Esophagus squamous epithelium (tissue), 5 donors: ENCODE data around the gene CTSD. TPM values are rescaled to one million over a fixed set of nuclear protein-coding genes. Genes with fewer than 3 reads are reported as not detected.

Experiments
- DNase-seq: peaks from one replicate; lab custom pipeline; 2025; lab: John Stamatoyannopoulos, UW
- H3K27ac ChIP-seq, 4 donors: fragments of 200-600 bp; sonication (generic); one replicate each; pipeline ENCODE4 v1.5.1; 2016 to 2019; ENCODE audit warnings: mild to moderate bottlenecking in 1 of 4
- H3K27me3 ChIP-seq, 4 donors: fragments of 200-600 bp; sonication (generic); 1 replicate in 3 of 4; 2 replicates in 1 of 4; pipeline versions ENCODE4 v1.5.1 to v1.6.0; 2017 to 2021; ENCODE audit warnings: antibody characterized with exemption in 1 of 4
- H3K36me3 ChIP-seq, 3 donors: fragments of 200-600 bp; sonication (generic); one replicate each; pipeline ENCODE4 v1.5.1; 2016 to 2019
- H3K4me1 ChIP-seq, 3 donors: fragments of 200-600 bp; sonication (generic); one replicate each; pipeline ENCODE4 v1.5.1; 2017 to 2019
- H3K4me3 ChIP-seq, 4 donors: fragments of 200-600 bp; sonication (generic); 1 replicate in 3 of 4; 2 replicates in 1 of 4; pipeline ENCODE4 v1.5.1; 2016 to 2019; ENCODE audit warnings: mild to moderate bottlenecking in 2 of 4, moderate library complexity in 1 of 4
- H3K9me3 ChIP-seq, 3 donors: fragments of 200-600 bp; sonication (generic); one replicate each; pipeline ENCODE4 v1.5.1; 2016 to 2019
- CTCF ChIP-seq, 6 experiments: fragments of 450-650 bp in 4 of 6; fragments of 200-600 bp in 2 of 6; sonication (generic) in 2 of 6; IDR thresholded peaks; one replicate each; pipeline ENCODE4 v1.5.1; 2016 to 2019; ENCODE audit warnings: antibody characterized with exemption in 6 of 6, mild to moderate bottlenecking in 4 of 6, moderate library complexity in 4 of 6
- POLR2A ChIP-seq, 4 donors: fragments of 450-650 bp; IDR thresholded peaks; one replicate each; pipeline ENCODE4 v1.6.1; 2017; ENCODE audit warnings: antibody characterized with exemption in 4 of 4, mild to moderate bottlenecking in 4 of 4, moderate library complexity in 3 of 4
- WGBS, 2 donors: methylation state at CpG; one replicate each; pipeline ENCODE4 v1.1.5; 2018; 5-methylcytosine and 5-hydroxymethylcytosine counted together
- intact Hi-C: fragments of 100-400 bp; cut with DNase I; formaldehyde crosslinking; loops from one replicate; pipeline ENCODE4 v1.15.0; 2022
- total RNA-seq, 4 donors: library from RNA; depleted of rRNA; stranded (reverse); fragments of >200 nt; gene quantifications; one replicate each; pipeline ENCODE4 v1.1.0, GENCODE V29; 2016
- donor health status: DM: yes; HTN: yes; CAD: no.

CTSD gene
- total RNA-seq, 4 donors from 2014 or later = 369 to 649 (median 567) TPM

- DNase-seq = no peak
- Histone ChIP-seq H3K27me3 (no peaks in the 10 kb centered on the region), H3K4me3 (peak overlapping the region in 2 of 4 donors; percentile 7 to 29), H3K36me3 (peaks cover 42 to 89% (median 58%) of the 10 kb centered on the region in 3 donors), H3K4me1 (peaks cover 53 to 90% (median 59%) of the 10 kb centered on the region in 3 donors), H3K27ac (peak overlapping the region; percentile 28 to 96 (median 46)), H3K9me3 (no peaks in the 10 kb centered on the region)
- TF ChIP-seq POLR2A (IDR thresholded peaks at IDR 0.05) = no peak
- TF ChIP-seq CTCF (IDR thresholded peaks at IDR 0.05) = no peak
- intact Hi-C loops = no loop called here
- 59 to 82% methylated on average over 5 of the region's 17 CpGs for WGBS, 2 donors
Observed at GRCh38 chr11:1757861-1758610, 5.7 kb downstream of the CTSD start.

- Histone ChIP-seq H3K4me1 (peaks cover 44 to 90% (median 55%) of the 10 kb centered on the region in 3 donors), H3K9me3 (no peaks in the 10 kb centered on the region), H3K4me3 (no peak overlapping the region), H3K27ac (peak overlapping the region in 2 of 4 donors; percentile 28 to 96), H3K27me3 (no peaks in the 10 kb centered on the region), H3K36me3 (peaks cover 51 to 99% (median 58%) of the 10 kb centered on the region in 3 donors)
- TF ChIP-seq POLR2A (IDR thresholded peaks at IDR 0.05) (no peak), CTCF (IDR thresholded peaks at IDR 0.05) (no peak)
- no peak for DNase-seq
- WGBS, 2 donors = no CpG with 5 or more reads among the region's 41 CpGs
- intact Hi-C loops = no loop called here
Observed at GRCh38 chr11:1756791-1757771, 6.6 kb downstream of the CTSD start.

- WGBS, 2 donors = 45 to 62% methylated on average over 10 of the region's 16 CpGs
- no peak overlapping the region for H3K4me3 ChIP-seq
Observed at GRCh38 chr11:1755692-1756561, 7.8 kb downstream of the CTSD start.

GRCh38 chr11:1755344-1755691 is 8.4 kb downstream of the CTSD start:
- no peak for TF ChIP-seq CTCF (IDR thresholded peaks at IDR 0.05)
- TF ChIP-seq POLR2A (IDR thresholded peaks at IDR 0.05) = no peak
- intact Hi-C loops = no loop called here
- no peak overlapping the region for H3K4me3 ChIP-seq
- 64 to 83% methylated on average over 6 to 8 of the region's 9 CpGs for WGBS, 2 donors
- DNase-seq = no peak
- H3K9me3 ChIP-seq = no peaks in the 10 kb centered on the region
- H3K36me3 ChIP-seq = peaks cover 44 to 88% (median 50%) of the 10 kb centered on the region in 3 donors
- peaks cover 0 to 3% (median 0%) of the 10 kb centered on the region in 4 donors for H3K27me3 ChIP-seq
- no peak overlapping the region for H3K27ac ChIP-seq
- peaks cover 36 to 90% (median 54%) of the 10 kb centered on the region in 3 donors for H3K4me1 ChIP-seq

More at GRCh38 chr11:1755692-1756561, 7.8 kb downstream of the CTSD start:
- DNase-seq = no peak
- Histone ChIP-seq H3K9me3 (no peaks in the 10 kb centered on the region), H3K4me1 (peaks cover 39 to 90% (median 53%) of the 10 kb centered on the region in 3 donors), H3K36me3 (peaks cover 45 to 94% (median 56%) of the 10 kb centered on the region in 3 donors), H3K27me3 (no peaks in the 10 kb centered on the region), H3K27ac (peak overlapping the region in 2 of 4 donors; percentile 15 to 39)
- TF ChIP-seq POLR2A (IDR thresholded peaks at IDR 0.05) (no peak), CTCF (IDR thresholded peaks at IDR 0.05) (no peak)
- intact Hi-C loops = no loop called here
